Upper lobe of left lung (tissue), 4 donors: ENCODE data around the gene METTL22.

ENCODE experiments used
- EP300 ChIP-seq, 4 donors: sonication (generic); formaldehyde crosslinking; IDR thresholded peaks; one replicate each; pipeline ENCODE4 v1.5.1; 2017; ENCODE audit warnings: antibody characterized with exemption in 4 of 4, control low read depth in 2 of 4
- POLR2A ChIP-seq, 4 donors: fragments of 450-650 bp; IDR thresholded peaks; one replicate each; pipeline ENCODE4 v1.5.1; 2016 to 2017; ENCODE audit warnings: antibody characterized with exemption in 4 of 4, mild to moderate bottlenecking in 2 of 4
- POLR2AphosphoS5 ChIP-seq, 2 donors: sonication (generic); formaldehyde crosslinking; IDR thresholded peaks; one replicate each; pipeline ENCODE4 v1.5.1; 2017; ENCODE audit warnings: antibody characterized with exemption in 2 of 2
- TF ChIP-seq, protein P1 (sequence below), 6 experiments: fragments of 450-650 bp in 4 of 6; fragments of 200-600 bp in 2 of 6; sonication (generic) in 2 of 6; IDR thresholded peaks; one replicate each; pipeline ENCODE4 v1.5.1; 2016 to 2019; ENCODE audit warnings: antibody characterized with exemption in 6 of 6

DNA sequence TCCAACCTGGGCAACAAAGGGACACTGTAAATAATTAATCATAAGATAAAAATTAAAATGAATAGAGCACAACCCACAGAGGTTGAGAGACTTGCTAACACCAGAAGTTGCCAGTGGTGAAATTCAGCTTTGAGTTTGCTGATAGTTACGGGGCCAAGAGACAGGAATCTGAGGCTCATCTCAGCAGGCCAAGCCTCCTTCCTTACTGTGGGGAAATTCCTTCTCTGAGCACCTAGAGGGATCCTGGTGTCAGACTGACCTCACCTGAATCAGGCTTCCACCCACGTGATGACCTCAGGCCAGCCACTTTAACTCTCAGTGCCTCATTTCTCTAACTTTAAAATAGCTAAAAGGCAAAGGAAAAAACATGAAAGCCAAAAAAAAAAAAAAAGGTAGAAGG, 57.7 kb downstream of the METTL22 start:
- no peak for TF ChIP-seq EP300 (IDR thresholded peaks at IDR 0.05)
- TF ChIP-seq, protein P1, sequence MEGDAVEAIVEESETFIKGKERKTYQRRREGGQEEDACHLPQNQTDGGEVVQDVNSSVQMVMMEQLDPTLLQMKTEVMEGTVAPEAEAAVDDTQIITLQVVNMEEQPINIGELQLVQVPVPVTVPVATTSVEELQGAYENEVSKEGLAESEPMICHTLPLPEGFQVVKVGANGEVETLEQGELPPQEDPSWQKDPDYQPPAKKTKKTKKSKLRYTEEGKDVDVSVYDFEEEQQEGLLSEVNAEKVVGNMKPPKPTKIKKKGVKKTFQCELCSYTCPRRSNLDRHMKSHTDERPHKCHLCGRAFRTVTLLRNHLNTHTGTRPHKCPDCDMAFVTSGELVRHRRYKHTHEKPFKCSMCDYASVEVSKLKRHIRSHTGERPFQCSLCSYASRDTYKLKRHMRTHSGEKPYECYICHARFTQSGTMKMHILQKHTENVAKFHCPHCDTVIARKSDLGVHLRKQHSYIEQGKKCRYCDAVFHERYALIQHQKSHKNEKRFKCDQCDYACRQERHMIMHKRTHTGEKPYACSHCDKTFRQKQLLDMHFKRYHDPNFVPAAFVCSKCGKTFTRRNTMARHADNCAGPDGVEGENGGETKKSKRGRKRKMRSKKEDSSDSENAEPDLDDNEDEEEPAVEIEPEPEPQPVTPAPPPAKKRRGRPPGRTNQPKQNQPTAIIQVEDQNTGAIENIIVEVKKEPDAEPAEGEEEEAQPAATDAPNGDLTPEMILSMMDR (IDR thresholded peaks at IDR 0.05), result no peak
- no peak for TF ChIP-seq POLR2AphosphoS5 (IDR thresholded peaks at IDR 0.05)
- TF ChIP-seq POLR2A (IDR thresholded peaks at IDR 0.05), result no peak
